HUES6 (cell line): Measurements from ENCODE around the gene NTM.
A peak's percentile ranks its signal among the peaks of the same experiment; 100 is the strongest.
"Not testable (repeated sequence)": the region's sequence is repeated elsewhere in the genome, so short reads cannot be mapped to it uniquely, and the experiment has no call there.

Experiments used
- H3K27ac ChIP-seq: 2 replicates; pipeline ENCODE4 v1.7.0; 2013; ENCODE audit warnings: low read depth, mild to moderate bottlenecking, low read length, inconsistent platforms
- H3K27me3 ChIP-seq: 2 replicates; pipeline ENCODE4 v1.6.1; 2013; ENCODE audit warnings: low read length; ENCODE audit not compliant: control insufficient read depth, insufficient read depth
- H3K36me3 ChIP-seq: 2 replicates; pipeline ENCODE4 v1.6.1; 2013; ENCODE audit warnings: low read length; ENCODE audit not compliant: control insufficient read depth, insufficient read depth
- H3K4me1 ChIP-seq: 2 replicates; pipeline ENCODE4 v1.6.1; 2013; ENCODE audit warnings: low read length; ENCODE audit not compliant: control insufficient read depth, insufficient read depth
- H3K4me3 ChIP-seq: 2 replicates; pipeline ENCODE4 v1.5.1; 2013; ENCODE audit warnings: low read depth, low read length
- H3K9ac ChIP-seq: one replicate; pipeline ENCODE4 v1.6.1; 2013; ENCODE audit warnings: mild to moderate bottlenecking, low read length
- H3K9me3 ChIP-seq: 2 replicates; pipeline ENCODE4 v1.6.1; 2013; ENCODE audit warnings: low read depth, low read length; ENCODE audit not compliant: control insufficient read depth, insufficient read depth

The NTM gene

GRCh38 chr11:131904756-131905155 is 534.3 kb downstream of the NTM start:
- Histone ChIP-seq H3K4me1 (peaks cover 16% of the 10 kb centered on the region), H3K9me3 (no peaks in the 10 kb centered on the region), H3K27ac (no peak overlapping the region), H3K9ac (no peak overlapping the region), H3K36me3 (no peaks in the 10 kb centered on the region), H3K4me3 (no peak overlapping the region), H3K27me3 (peaks cover 14% of the 10 kb centered on the region)

- H3K27me3 ChIP-seq: peaks cover 31% of the 10 kb centered on the region
- H3K4me1 ChIP-seq: peaks cover 20% of the 10 kb centered on the region
- H3K36me3 ChIP-seq: no peaks in the 10 kb centered on the region
- no peak overlapping the region for H3K9ac ChIP-seq
- H3K27ac ChIP-seq: no peak overlapping the region
- no peak overlapping the region for H3K4me3 ChIP-seq
- H3K9me3 ChIP-seq: no peaks in the 10 kb centered on the region
These were observed 536.5 kb downstream of the NTM start for GRCh38 chr11:131906963-131907362.

- no peak overlapping the region for H3K27ac ChIP-seq
- peaks cover 35% of the 10 kb centered on the region for H3K27me3 ChIP-seq
- no peak overlapping the region for H3K9ac ChIP-seq
- H3K4me1 ChIP-seq: peaks cover 20% of the 10 kb centered on the region
- no peaks in the 10 kb centered on the region for H3K9me3 ChIP-seq
- no peak overlapping the region for H3K4me3 ChIP-seq
- no peaks in the 10 kb centered on the region for H3K36me3 ChIP-seq
These were observed 537.0 kb downstream of the NTM start for GRCh38 chr11:131907371-131907770.

- Histone ChIP-seq H3K36me3 (no peaks in the 10 kb centered on the region), H3K9ac (no peak overlapping the region), H3K27me3 (peaks cover 41% of the 10 kb centered on the region), H3K4me1 (peaks cover 20% of the 10 kb centered on the region), H3K4me3 (no peak overlapping the region), H3K27ac (no peak overlapping the region), H3K9me3 (no peaks in the 10 kb centered on the region)
These were observed 537.9 kb downstream of the NTM start for GRCh38 chr11:131908316-131908715.

GRCh38 chr11:131909426-131910177 is 539.2 kb downstream of the NTM start:
- Histone ChIP-seq H3K36me3 (no peaks in the 10 kb centered on the region), H3K27me3 (peaks cover 41% of the 10 kb centered on the region), H3K9ac (no peak overlapping the region), H3K4me3 (peak overlapping the region; percentile 86), H3K4me1 (peaks cover 15% of the 10 kb centered on the region), H3K9me3 (no peaks in the 10 kb centered on the region), H3K27ac (no peak overlapping the region)

GRCh38 chr11:131910178-131910522 is 539.7 kb downstream of the NTM start:
- H3K9ac ChIP-seq: no peak overlapping the region

GRCh38 chr11:131910523-131911387 is 540.3 kb downstream of the NTM start:
- Histone ChIP-seq H3K27ac (no peak overlapping the region), H3K4me1 (peaks cover 6% of the 10 kb centered on the region), H3K4me3 (peak overlapping the region; percentile 86), H3K36me3 (no peaks in the 10 kb centered on the region), H3K9me3 (no peaks in the 10 kb centered on the region), H3K27me3 (peaks cover 41% of the 10 kb centered on the region), H3K9ac (peak overlapping the region; percentile 77)

More at GRCh38 chr11:131910178-131910522, 539.7 kb downstream of the NTM start:
- peaks cover 10% of the 10 kb centered on the region for H3K4me1 ChIP-seq
- no peaks in the 10 kb centered on the region for H3K36me3 ChIP-seq
- H3K9me3 ChIP-seq: no peaks in the 10 kb centered on the region
- H3K27ac ChIP-seq: no peak overlapping the region
- peaks cover 41% of the 10 kb centered on the region for H3K27me3 ChIP-seq
- H3K4me3 ChIP-seq: peak overlapping the region; percentile 86

GRCh38 chr11:131911388-131912032 is 541.1 kb downstream of the NTM start:
- H3K9me3 ChIP-seq, H3K27ac ChIP-seq, H3K4me1 ChIP-seq, H3K36me3 ChIP-seq: not testable (repeated sequence)
- peak overlapping the region; percentile 77 for H3K9ac ChIP-seq
- H3K4me3 ChIP-seq: peak overlapping the region; percentile 86
- peaks cover 41% of the 10 kb centered on the region for H3K27me3 ChIP-seq

- no peak overlapping the region for H3K9ac ChIP-seq
- H3K36me3 ChIP-seq: no peaks in the 10 kb centered on the region
- H3K27me3 ChIP-seq: peaks cover 41% of the 10 kb centered on the region
- peaks cover 6% of the 10 kb centered on the region for H3K4me1 ChIP-seq
- H3K4me3 ChIP-seq: no peak overlapping the region
- H3K9me3 ChIP-seq: no peaks in the 10 kb centered on the region
- no peak overlapping the region for H3K27ac ChIP-seq
These were observed 541.7 kb downstream of the NTM start for GRCh38 chr11:131912134-131912533.

GRCh38 chr11:131913267-131913666 is 542.9 kb downstream of the NTM start:
- H3K4me3 ChIP-seq: no peak overlapping the region

GRCh38 chr11:131914361-131914774 is 544.0 kb downstream of the NTM start:
- H3K36me3 ChIP-seq: no peaks in the 10 kb centered on the region
- H3K4me1 ChIP-seq: peaks cover 16% of the 10 kb centered on the region
- H3K27me3 ChIP-seq: peaks cover 31% of the 10 kb centered on the region
- H3K27ac ChIP-seq: no peak overlapping the region
- no peak overlapping the region for H3K9ac ChIP-seq
- H3K4me3 ChIP-seq: no peak overlapping the region
- no peaks in the 10 kb centered on the region for H3K9me3 ChIP-seq

More at GRCh38 chr11:131913267-131913666, 542.9 kb downstream of the NTM start:
- Histone ChIP-seq H3K36me3 (no peaks in the 10 kb centered on the region), H3K4me1 (peaks cover 16% of the 10 kb centered on the region), H3K9me3 (no peaks in the 10 kb centered on the region), H3K27ac (no peak overlapping the region), H3K27me3 (peaks cover 40% of the 10 kb centered on the region), H3K9ac (no peak overlapping the region)
